Fibroblast of lung (primary cell): Measurements from ENCODE around the gene MYLK3. TPM values are rescaled to one million over a fixed set of nuclear protein-coding genes. Genes with fewer than 3 reads are reported as not detected.

Source experiments
- DNase-seq, 2 donors: peaks; one replicate each; pipeline versions ENCODE4 v3.0.0 to v3.0.0-alpha.2; 2010; ENCODE audit warnings: low read depth in 2 of 2
- H2AFZ ChIP-seq: 2 replicates; pipeline ENCODE4 v1.5.1; 2012; ENCODE audit warnings: low read length, control low read depth, inconsistent platforms
- H3K27ac ChIP-seq: 2 replicates; pipeline ENCODE4 v1.5.1; 2011; ENCODE audit warnings: low read length, control low read depth; ENCODE audit not compliant: insufficient read depth
- H3K27me3 ChIP-seq: 2 replicates; pipeline ENCODE4 v1.5.1; 2011; ENCODE audit warnings: mild to moderate bottlenecking, low read length; ENCODE audit not compliant: control insufficient read depth, insufficient read depth
- H3K36me3 ChIP-seq: 2 replicates; pipeline ENCODE4 v1.5.1; 2011; ENCODE audit warnings: low read length; ENCODE audit not compliant: control insufficient read depth, insufficient read depth
- H3K4me1 ChIP-seq: 2 replicates; pipeline ENCODE4 v1.5.1; 2011; ENCODE audit warnings: low read length; ENCODE audit not compliant: control insufficient read depth, insufficient read depth; ENCODE audit errors: extremely low read depth
- H3K4me2 ChIP-seq: 2 replicates; pipeline ENCODE4 v1.5.1; 2011; ENCODE audit warnings: low read length, control low read depth; ENCODE audit not compliant: insufficient read depth; ENCODE audit errors: extremely low read depth
- H3K4me3 ChIP-seq, 4 experiments: fragments of 200-600 bp in 1 of 4; sonication (generic) in 1 of 4; replicated peaks in 1 of 4; 2 replicates each; pipeline ENCODE4 v1.5.1; 2011 to 2016; ENCODE audit warnings: low read length in 4 of 4, low read depth in 3 of 4, mild to moderate bottlenecking in 3 of 4, control low read depth in 2 of 4, inconsistent platforms in 1 of 4, mixed read lengths in 1 of 4; ENCODE audit not compliant: insufficient read depth in 1 of 4; ENCODE audit errors: control extremely low read depth in 1 of 4
- H3K79me2 ChIP-seq: 2 replicates; pipeline ENCODE4 v1.5.1; 2012; ENCODE audit warnings: mild to moderate bottlenecking, low read length, inconsistent platforms; ENCODE audit not compliant: control insufficient read depth, insufficient read depth
- H3K9ac ChIP-seq: 2 replicates; pipeline ENCODE4 v1.5.1; 2011; ENCODE audit warnings: mild to moderate bottlenecking, low read length, control low read depth; ENCODE audit not compliant: insufficient read depth
- H3K9me3 ChIP-seq: 2 replicates; pipeline ENCODE4 v1.5.1; 2012; ENCODE audit warnings: low read depth, low read length; ENCODE audit not compliant: control insufficient read depth, insufficient read depth
- H4K20me1 ChIP-seq: 2 replicates; pipeline ENCODE4 v1.5.1; 2011; ENCODE audit warnings: low read length; ENCODE audit not compliant: control insufficient read depth, insufficient read depth; ENCODE audit errors: extremely low read depth
- EZH2 ChIP-seq: IDR thresholded peaks from 2 replicates; pipeline ENCODE4 v1.5.1; 2012; ENCODE audit warnings: low read length, control low read depth, mild to moderate bottlenecking; ENCODE audit errors: missing control alignments
- polyA plus RNA-seq, 2 donors: library from polyadenylated mRNA; depleted of rRNA in 1 of 2; stranded (reverse) in 1 of 2; unstranded in 1 of 2; fragments of >200 nt; gene quantifications; 2 replicates each; pipeline ENCODE4 v1.2.1, GENCODE V29; 2011 to 2012; ENCODE audit warnings: missing spikeins in 1 of 2
- total RNA-seq: library from RNA; depleted of rRNA; stranded (reverse); fragments of >200 nt; gene quantifications from 2 replicates; pipeline ENCODE4 v1.2.1, GENCODE V29; 2014
- TF ChIP-seq, protein P1 (sequence below), 2 donors: IDR thresholded peaks in 1 of 2; conservative IDR thresholded peaks in 1 of 2; 1 replicate in 1 of 2; 2 replicates in 1 of 2; pipeline ENCODE4 v1.5.1; 2011 to 2012; ENCODE audit warnings: low read length in 2 of 2, control low read depth in 1 of 2, inconsistent platforms in 1 of 2, low read depth in 1 of 2, mild to moderate bottlenecking in 1 of 2

MYLK3 gene
- total and polyA plus RNA-seq, 2 donors (not counting 1 experiment from before 2014, with no cell fraction given) = 0.07 to 0.17 TPM

DNA sequence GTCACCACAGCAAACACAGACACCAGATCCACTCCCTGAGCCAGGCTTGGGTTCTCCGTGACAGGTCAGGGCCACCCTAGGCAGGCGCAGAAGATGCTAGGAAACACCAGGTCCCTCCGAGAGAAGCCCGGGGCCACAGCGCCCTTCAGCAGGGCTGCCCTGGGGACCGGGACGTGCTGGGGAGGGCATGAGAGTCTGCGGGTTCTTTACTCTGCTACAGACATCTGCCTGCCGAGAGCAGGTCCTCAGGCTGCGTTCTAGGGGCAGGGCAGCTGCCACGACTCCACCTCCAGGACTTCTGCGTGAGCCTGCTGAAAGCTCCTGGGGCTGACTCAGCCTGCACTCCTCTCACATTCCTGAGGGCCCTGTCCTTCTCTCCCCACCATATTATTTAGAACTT is 11.4 kb downstream of the MYLK3 start:
- Histone ChIP-seq H2AFZ (no peak overlapping the region), H3K79me2 (no peaks in the 10 kb centered on the region), H3K27ac (no peak overlapping the region), H3K27me3 (no peaks in the 10 kb centered on the region), H3K9ac (no peak overlapping the region), H3K4me2 (no peak overlapping the region), H3K4me1 (no peaks in the 10 kb centered on the region), H3K36me3 (no peaks in the 10 kb centered on the region), H3K9me3 (no peaks in the 10 kb centered on the region), H4K20me1 (no peaks in the 10 kb centered on the region), H3K4me3 (no peak overlapping the region)
- TF ChIP-seq, protein P1, sequence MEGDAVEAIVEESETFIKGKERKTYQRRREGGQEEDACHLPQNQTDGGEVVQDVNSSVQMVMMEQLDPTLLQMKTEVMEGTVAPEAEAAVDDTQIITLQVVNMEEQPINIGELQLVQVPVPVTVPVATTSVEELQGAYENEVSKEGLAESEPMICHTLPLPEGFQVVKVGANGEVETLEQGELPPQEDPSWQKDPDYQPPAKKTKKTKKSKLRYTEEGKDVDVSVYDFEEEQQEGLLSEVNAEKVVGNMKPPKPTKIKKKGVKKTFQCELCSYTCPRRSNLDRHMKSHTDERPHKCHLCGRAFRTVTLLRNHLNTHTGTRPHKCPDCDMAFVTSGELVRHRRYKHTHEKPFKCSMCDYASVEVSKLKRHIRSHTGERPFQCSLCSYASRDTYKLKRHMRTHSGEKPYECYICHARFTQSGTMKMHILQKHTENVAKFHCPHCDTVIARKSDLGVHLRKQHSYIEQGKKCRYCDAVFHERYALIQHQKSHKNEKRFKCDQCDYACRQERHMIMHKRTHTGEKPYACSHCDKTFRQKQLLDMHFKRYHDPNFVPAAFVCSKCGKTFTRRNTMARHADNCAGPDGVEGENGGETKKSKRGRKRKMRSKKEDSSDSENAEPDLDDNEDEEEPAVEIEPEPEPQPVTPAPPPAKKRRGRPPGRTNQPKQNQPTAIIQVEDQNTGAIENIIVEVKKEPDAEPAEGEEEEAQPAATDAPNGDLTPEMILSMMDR (conservative IDR thresholded peaks at IDR 0.05 in 1 of 2, IDR thresholded peaks at IDR 0.05 in 1 of 2; ENCODE audit: low read depth in 1 of 2, low read length in 2 of 2) = no peak
- no peak for TF ChIP-seq EZH2
- no peak for DNase-seq

DNA sequence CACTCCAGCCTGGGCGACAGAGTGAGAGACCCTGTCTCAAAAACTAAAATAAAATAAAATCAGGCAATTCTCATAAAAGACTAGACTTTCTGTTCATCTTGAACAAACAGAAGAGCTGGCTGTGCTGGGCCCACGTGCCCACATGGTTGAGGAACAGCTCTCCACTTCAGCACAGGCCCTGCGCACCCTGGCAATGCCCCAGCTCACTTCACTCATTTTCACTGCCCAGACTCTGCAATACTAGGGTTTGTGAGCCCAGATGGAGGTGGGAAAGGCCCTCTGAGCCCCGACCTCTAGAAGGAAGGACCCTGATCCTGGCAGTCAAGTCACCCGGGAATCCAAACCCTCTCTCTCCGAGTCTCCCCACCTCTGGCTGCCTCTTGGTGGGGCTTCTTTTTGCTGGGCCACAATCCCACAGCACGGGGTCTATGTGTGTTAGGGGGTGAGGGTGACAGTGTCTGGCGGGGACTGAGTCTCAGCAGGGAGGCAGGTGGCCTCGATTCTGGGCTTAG is 14.8 kb downstream of the MYLK3 start:
- no peaks in the 10 kb centered on the region for H4K20me1 ChIP-seq
- no peak overlapping the region for H3K4me2 ChIP-seq
- DNase-seq = no peak
- no peak overlapping the region for H3K27ac ChIP-seq
- no peak for TF ChIP-seq EZH2
- TF ChIP-seq, protein P1 (conservative IDR thresholded peaks at IDR 0.05 in 1 of 2, IDR thresholded peaks at IDR 0.05 in 1 of 2; ENCODE audit: low read depth in 1 of 2, low read length in 2 of 2) = no peak
- no peaks in the 10 kb centered on the region for H3K36me3 ChIP-seq
- H3K9ac ChIP-seq = no peak overlapping the region
- no peaks in the 10 kb centered on the region for H3K79me2 ChIP-seq
- no peaks in the 10 kb centered on the region for H3K4me1 ChIP-seq
- no peak overlapping the region for H2AFZ ChIP-seq
- no peaks in the 10 kb centered on the region for H3K9me3 ChIP-seq
- no peak overlapping the region for H3K4me3 ChIP-seq
- H3K27me3 ChIP-seq = no peaks in the 10 kb centered on the region

DNA sequence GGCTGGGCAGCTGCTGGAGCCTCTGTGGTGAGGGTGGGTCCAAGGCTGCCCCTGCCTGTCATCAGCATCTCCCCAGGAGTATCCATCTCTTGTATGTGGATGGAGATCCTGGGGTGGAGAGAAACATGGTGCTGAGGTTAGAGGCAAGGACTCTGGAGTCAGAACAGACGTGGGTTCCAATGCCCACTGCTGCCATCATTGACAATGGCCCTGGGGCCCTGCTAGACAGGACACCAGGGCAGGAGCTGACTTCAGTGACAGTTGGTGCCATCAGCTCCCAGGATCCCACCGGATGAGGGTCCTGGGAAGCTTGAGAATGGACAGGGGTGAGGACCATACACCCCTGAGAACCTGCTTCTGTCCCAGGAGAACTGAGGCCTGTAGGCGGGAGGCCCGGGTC is 15.6 kb downstream of the MYLK3 start:
- Histone ChIP-seq H2AFZ (no peak overlapping the region), H3K36me3 (no peaks in the 10 kb centered on the region), H3K9me3 (no peaks in the 10 kb centered on the region), H3K4me1 (no peaks in the 10 kb centered on the region), H3K27me3 (no peaks in the 10 kb centered on the region), H3K79me2 (no peaks in the 10 kb centered on the region), H3K4me3 (no peak overlapping the region), H4K20me1 (no peaks in the 10 kb centered on the region), H3K27ac (no peak overlapping the region), H3K9ac (no peak overlapping the region), H3K4me2 (no peak overlapping the region)
- TF ChIP-seq, protein P1 (conservative IDR thresholded peaks at IDR 0.05 in 1 of 2, IDR thresholded peaks at IDR 0.05 in 1 of 2; ENCODE audit: low read depth in 1 of 2, low read length in 2 of 2) = no peak
- no peak for DNase-seq
